CD4-positive, alpha-beta T cell (primary cell): ENCODE measurements around the gene CLEC16A. TPM values are rescaled to one million over a fixed set of nuclear protein-coding genes. Genes with fewer than 3 reads are reported as not detected.

Experiments
- ATAC-seq: fragments of 200-7000 bp; cut with Tn5 transposase; one replicate; pipeline ENCODE4 v1.10.0; 2022; ENCODE audit warnings: mild to moderate bottlenecking; ENCODE audit not compliant: poor library complexity
- CTCF ChIA-PET: fragments of 350-600 bp; sonication (Branson Sonifier 250); formaldehyde crosslinking; loops from one replicate; lab custom pipeline; 2021; ENCODE audit warnings: antibody characterized with exemption, inconsistent platforms; lab: Charles Lee
- POLR2A ChIA-PET: fragments of 350-600 bp; sonication (Branson Sonifier 250); formaldehyde crosslinking; loops from one replicate; lab custom pipeline; 2021; ENCODE audit warnings: antibody characterized with exemption, inconsistent platforms; lab: Charles Lee
- DNase-seq, 14 experiments: peaks; one replicate each; pipeline ENCODE4 v3.0.0-alpha.2; 2013 to 2020; ENCODE audit warnings: mixed read lengths in 2 of 14
- H3K27ac ChIP-seq, 2 donors: one replicate each; pipeline versions ENCODE4 v1.5.1 to v1.7.0; 2013; ENCODE audit warnings: low read length in 2 of 2, low read depth in 1 of 2, mild to moderate bottlenecking in 1 of 2
- H3K27me3 ChIP-seq, 2 experiments: 1 replicate in 1 of 2; 2 replicates in 1 of 2; pipeline versions ENCODE4 v1.6.1 to v1.7.0; 2013; ENCODE audit warnings: low read length in 2 of 2, control low read depth in 1 of 2, mild to moderate bottlenecking in 1 of 2, moderate library complexity in 1 of 2; ENCODE audit not compliant: insufficient read depth in 2 of 2, control insufficient read depth in 1 of 2
- H3K36me3 ChIP-seq: one replicate; pipeline ENCODE4 v1.6.1; 2013; ENCODE audit warnings: low read length, control low read depth; ENCODE audit not compliant: insufficient read depth
- H3K4me1 ChIP-seq: one replicate; pipeline ENCODE4 v1.6.1; 2013; ENCODE audit warnings: low read length, control low read depth; ENCODE audit not compliant: insufficient read depth
- H3K4me3 ChIP-seq: one replicate; pipeline ENCODE4 v1.5.1; 2013; ENCODE audit warnings: mild to moderate bottlenecking, low read length, moderate library complexity
- H3K9me3 ChIP-seq, 2 experiments: 1 replicate in 1 of 2; 2 replicates in 1 of 2; pipeline versions ENCODE4 v1.6.1 to v1.7.0; 2013; ENCODE audit warnings: low read length in 2 of 2, mild to moderate bottlenecking in 2 of 2, control low read depth in 1 of 2, moderate library complexity in 1 of 2; ENCODE audit not compliant: control insufficient read depth in 1 of 2, insufficient read depth in 1 of 2
- H3K27ac Mint-ChIP-seq: one replicate; pipeline ENCODE4 v1.8.0; 2020; ENCODE audit warnings: mixed read lengths
- H3K27me3 Mint-ChIP-seq: one replicate; pipeline ENCODE4 v1.8.0; 2021; ENCODE audit warnings: mixed read lengths
- H3K36me3 Mint-ChIP-seq: one replicate; pipeline ENCODE4 v1.8.0; 2021; ENCODE audit warnings: low read depth, mixed read lengths
- H3K4me1 Mint-ChIP-seq: one replicate; pipeline ENCODE4 v1.8.0; 2021; ENCODE audit warnings: low read depth, mixed read lengths
- H3K4me3 Mint-ChIP-seq: one replicate; pipeline ENCODE4 v1.8.0; 2020; ENCODE audit warnings: mild to moderate bottlenecking, mixed read lengths
- H3K9me3 Mint-ChIP-seq: one replicate; pipeline ENCODE4 v1.8.0; 2020; ENCODE audit warnings: mixed read lengths
- CTCF ChIP-seq: fragments of 200-600 bp; IDR thresholded peaks from one replicate; pipeline ENCODE4 v1.8.0; 2022; ENCODE audit warnings: antibody characterized with exemption, mild to moderate bottlenecking
- intact Hi-C, 2 experiments: fragments of 100-400 bp; cut with DNase I in 1 of 2; cut with micrococcal nuclease in 1 of 2; formaldehyde crosslinking; loops; one replicate each; pipeline versions ENCODE4 v1.15.1 to v1.9.0; 2023 to 2025; cut with DNase I, micrococcal nuclease
- total RNA-seq, 174 experiments: library from RNA in 2 of 174; stranded (reverse) in 2 of 174; gene quantifications; one replicate each; pipeline ENCODE4 v1.2.3 and lab custom pipeline; 2021 to 2026

Gene CLEC16A
- total RNA-seq, 2 experiments from 2014 or later, result 21.7 to 22.7 TPM

- H3K4me1 ChIP-seq, result peaks cover 9% of the 10 kb centered on the region
- no peaks in the 10 kb centered on the region for H3K27me3 ChIP-seq
- ChIA-PET CTCF (interaction anchor here (1.2 kb wide), 1 partner anchor 11 kb away, joined by 3 read pairs; no protein-coding TSS in a partner anchor), POLR2A (no interaction called here)
- no peak overlapping the region for H3K4me3 ChIP-seq
- Mint-ChIP-seq H3K36me3 (peaks cover 53% of the 10 kb centered on the region), H3K4me1 (peaks cover 26% of the 10 kb centered on the region), H3K4me3 (no peak overlapping the region), H3K9me3 (no peaks in the 10 kb centered on the region), H3K27ac (peak overlapping the region; percentile 53), H3K27me3 (no peaks in the 10 kb centered on the region)
- no peaks in the 10 kb centered on the region for H3K9me3 ChIP-seq
- no peak for ATAC-seq
- TF ChIP-seq CTCF, result no peak
- no peak overlapping the region for H3K27ac ChIP-seq
- intact Hi-C loops, result no loop called here
- peak in 1 of 14 experiments; percentile 51 for DNase-seq
- H3K36me3 ChIP-seq, result peaks cover 26% of the 10 kb centered on the region
Observed at GRCh38 chr16:11128211-11129141, 184.1 kb downstream of the CLEC16A start.

DNA sequence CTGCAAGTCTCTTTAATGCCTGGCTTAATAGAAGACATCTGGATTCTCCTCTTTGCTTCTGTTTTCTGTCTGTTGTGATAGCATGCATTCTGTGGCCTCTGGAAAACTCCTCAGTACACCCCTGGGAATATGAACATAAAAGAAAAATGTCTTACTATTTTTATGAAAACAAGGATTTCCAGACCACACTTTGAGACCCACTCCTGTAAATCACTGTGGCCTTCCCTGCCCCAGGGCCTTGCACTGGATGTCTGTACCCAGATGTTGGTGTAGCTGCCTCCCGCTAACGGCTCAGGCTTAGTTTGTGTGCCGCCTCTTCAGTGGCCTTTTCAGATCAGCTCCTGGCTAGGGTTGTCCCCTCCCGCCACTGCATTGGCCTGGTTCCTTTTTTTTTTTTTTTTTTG is 185.0 kb downstream of the CLEC16A start:
- intact Hi-C loops, result no loop called here
- CTCF ChIA-PET, result interaction anchor here (1.2 kb wide), 1 partner anchor 10 kb away, joined by 3 read pairs; no protein-coding TSS in a partner anchor
- Mint-ChIP-seq H3K9me3 (no peaks in the 10 kb centered on the region), H3K4me3 (no peak overlapping the region), H3K27me3 (no peaks in the 10 kb centered on the region), H3K4me1 (peaks cover 26% of the 10 kb centered on the region), H3K36me3 (peaks cover 44% of the 10 kb centered on the region), H3K27ac (peak overlapping the region; percentile 53)
- no peak for ATAC-seq
- peaks cover 17% of the 10 kb centered on the region for H3K36me3 ChIP-seq
- TF ChIP-seq CTCF, result no peak
- H3K27me3 ChIP-seq, result no peaks in the 10 kb centered on the region
- no peaks in the 10 kb centered on the region for H3K9me3 ChIP-seq
- H3K27ac ChIP-seq, result no peak overlapping the region
- H3K4me3 ChIP-seq, result no peak overlapping the region
- no peak for DNase-seq
- POLR2A ChIA-PET, result no interaction called here
- peaks cover 9% of the 10 kb centered on the region for H3K4me1 ChIP-seq

GRCh38 chr16:11130978-11131665 is 186.8 kb downstream of the CLEC16A start:
- H3K36me3 Mint-ChIP-seq, result peaks cover 40% of the 10 kb centered on the region
- Histone ChIP-seq H3K4me3 (no peak overlapping the region), H3K36me3 (peaks cover 15% of the 10 kb centered on the region), H3K27me3 (no peaks in the 10 kb centered on the region), H3K9me3 (no peaks in the 10 kb centered on the region), H3K4me1 (peaks cover 9% of the 10 kb centered on the region), H3K27ac (no peak overlapping the region)
- H3K27me3 Mint-ChIP-seq, result no peaks in the 10 kb centered on the region
- no peak overlapping the region for H3K27ac Mint-ChIP-seq
- no peak overlapping the region for H3K4me3 Mint-ChIP-seq
- intact Hi-C loops, result no loop called here
- CTCF ChIA-PET, result no interaction called here
- no peak for TF ChIP-seq CTCF
- H3K4me1 Mint-ChIP-seq, result peaks cover 33% of the 10 kb centered on the region
- POLR2A ChIA-PET, result no interaction called here
- no peaks in the 10 kb centered on the region for H3K9me3 Mint-ChIP-seq
- no peak for ATAC-seq
- DNase-seq, result no peak
